ENCODE data around the gene LPCAT2. TPM values are rescaled to one million over a fixed set of nuclear protein-coding genes. Genes with fewer than 3 reads are reported as not detected.

The LPCAT2 gene
- polyA plus RNA-seq, 2 of the 4 experiments (the other 2 are of a cell fraction) = 8.0 to 16.3 TPM

- 71% methylated on average over 3 of the region's 3 CpGs for WGBS (ENCODE audit: missing lambda C conversion rate)
- H3K4me1 ChIP-seq = peaks cover 27% of the 10 kb centered on the region
- no peak overlapping the region for H3K27ac ChIP-seq
- no peaks in the 10 kb centered on the region for H3K9me3 ChIP-seq
- FAIRE-seq (no peak), ATAC-seq (no peak), DNase-seq (ENCODE audit: low read depth in 1 of 2, low spot score in 1 of 2) (no peak)
- no peak overlapping the region for H3K4me3 ChIP-seq
- no peak overlapping the region for H3K4me2 ChIP-seq
- CTCF ChIA-PET = interaction anchor here (0.5 to 16.8 kb wide), 6 partner anchors 27 to 233 kb away, joined by 3 to 554 read pairs (median 3); partner anchors contain the start of gene CAPNS2
- no peak for TF ChIP-seq FOXS1 (CRISPR knock-in tag; IDR thresholded peaks at IDR 0.05)
- TF ChIP-seq TP53 (CRISPR knock-in tag; IDR thresholded peaks at IDR 0.05) = no peak
- TF ChIP-seq TFCP2L1 (CRISPR knock-in tag; IDR thresholded peaks at IDR 0.05) = no peak
- TF ChIP-seq ZNF302 (CRISPR knock-in tag; IDR thresholded peaks at IDR 0.05) = no peak
- TF ChIP-seq, protein P1, sequence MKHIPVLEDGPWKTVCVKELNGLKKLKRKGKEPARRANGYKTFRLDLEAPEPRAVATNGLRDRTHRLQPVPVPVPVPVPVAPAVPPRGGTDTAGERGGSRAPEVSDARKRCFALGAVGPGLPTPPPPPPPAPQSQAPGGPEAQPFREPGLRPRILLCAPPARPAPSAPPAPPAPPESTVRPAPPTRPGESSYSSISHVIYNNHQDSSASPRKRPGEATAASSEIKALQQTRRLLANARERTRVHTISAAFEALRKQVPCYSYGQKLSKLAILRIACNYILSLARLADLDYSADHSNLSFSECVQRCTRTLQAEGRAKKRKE (CRISPR knock-in tag; IDR thresholded peaks at IDR 0.05; ENCODE audit: low read depth) = no peak
- TF ChIP-seq HOXA7 (CRISPR knock-in tag; IDR thresholded peaks at IDR 0.05) = no peak
- no peak for TF ChIP-seq CBX8 (IDR thresholded peaks at IDR 0.05)
- no peak for TF ChIP-seq RFX5 (IDR thresholded peaks at IDR 0.05)
- POLR2A ChIA-PET = no interaction called here
These were observed 41.0 kb upstream of the LPCAT2 start for GRCh38 chr16:55467898-55468297.

DNA sequence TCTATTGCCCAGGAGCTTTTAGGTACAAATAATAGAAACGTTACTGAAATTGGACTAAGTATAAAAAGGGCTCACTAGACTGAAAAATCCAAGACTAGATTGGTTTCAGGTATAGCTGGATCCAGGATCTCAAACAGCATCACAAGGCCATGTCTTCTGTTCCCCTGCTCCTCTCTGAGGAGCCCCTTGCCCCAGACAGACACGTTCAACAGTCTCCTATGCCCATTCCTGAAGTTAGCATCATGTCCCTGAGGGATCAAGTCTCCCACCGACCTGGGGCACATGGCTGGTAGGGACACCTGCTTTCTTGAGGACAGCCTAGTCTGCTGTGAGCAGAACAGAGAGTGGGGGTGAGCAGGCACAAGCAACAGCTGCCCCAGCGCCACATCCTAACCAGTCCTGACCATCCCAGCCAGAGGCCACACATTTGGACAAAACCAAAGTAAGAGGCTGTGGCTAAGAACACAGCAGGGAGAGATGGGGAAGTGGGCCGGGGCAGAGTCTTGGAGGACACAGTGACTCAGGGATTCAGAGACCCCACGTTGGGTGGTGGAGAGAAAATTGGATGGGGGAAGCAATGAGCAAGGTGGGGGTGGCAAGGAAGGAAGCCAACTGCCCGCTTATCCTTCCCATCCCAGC lies 40.4 kb upstream of the LPCAT2 start:
- POLR2A ChIA-PET = no interaction called here
- FAIRE-seq = no peak

DNA sequence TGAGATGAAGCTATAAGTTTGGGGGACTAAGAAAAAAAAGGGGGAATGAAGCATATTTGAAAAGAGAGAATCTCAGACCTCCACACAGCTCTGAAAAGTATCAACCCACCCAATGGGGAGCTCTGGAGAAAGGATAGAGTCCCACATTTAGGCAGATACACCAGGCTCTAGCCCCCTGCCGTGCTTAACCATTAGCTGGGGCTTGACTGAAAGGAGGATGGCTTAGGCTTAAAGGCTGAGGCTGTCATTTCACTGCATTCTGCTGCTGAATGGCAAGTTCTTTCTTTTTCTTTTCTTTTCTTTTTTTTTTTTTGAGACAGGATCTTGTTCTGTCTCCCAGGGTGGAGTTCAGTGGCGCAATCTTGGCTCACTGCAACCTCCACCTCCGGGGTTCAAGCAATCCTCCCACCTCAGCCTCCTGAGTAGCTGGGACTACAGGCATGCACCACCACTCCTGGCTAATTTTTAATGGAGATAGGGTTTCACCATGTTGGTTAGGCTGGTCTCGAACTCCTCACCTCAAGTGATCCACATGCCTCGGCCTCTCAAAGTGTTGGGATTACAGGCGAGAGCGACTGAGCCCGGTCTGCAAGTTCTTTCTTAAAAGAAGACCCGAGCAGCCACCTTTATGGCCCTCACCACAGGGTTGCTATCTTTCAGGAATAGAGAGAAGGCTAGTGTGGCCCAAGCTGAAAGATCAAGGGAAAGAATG lies 38.9 kb upstream of the LPCAT2 start:
- FAIRE-seq (no peak), ATAC-seq (no peak; a peak in 1 of 6 replicates), DNase-seq (ENCODE audit: low read depth in 1 of 2, low spot score in 1 of 2) (no peak)
- Histone ChIP-seq H3K4me2 (no peak overlapping the region; the same call in 2 of the 3 replicates), H3K27ac (peak overlapping the region in 1 of 2 experiments; percentile 81; a peak in 3 of 6 replicates), H3K9me3 (no peaks in the 10 kb centered on the region), H3K4me1 (peaks cover 28% of the 10 kb centered on the region), H3K4me3 (no peak overlapping the region)
- WGBS (ENCODE audit: missing lambda C conversion rate) = 84% methylated on average over 9 of the region's 9 CpGs
- CTCF ChIA-PET = interaction anchor here (1.0 to 16.8 kb wide), 5 partner anchors 45 to 231 kb away, joined by 3 to 554 read pairs (median 4); no protein-coding TSS in a partner anchor
- TF ChIP-seq NR3C1 (IDR thresholded peaks at IDR 0.05) (no peak), KDM5A (IDR thresholded peaks at IDR 0.05) (no peak), ZC3H11A (IDR thresholded peaks at IDR 0.05) (no peak)
- POLR2A ChIA-PET = no interaction called here

More for the DNA sequence above, 40.4 kb upstream of the LPCAT2 start:
- Histone ChIP-seq H3K4me3 (no peak overlapping the region), H3K4me1 (peaks cover 28% of the 10 kb centered on the region), H3K9me3 (no peaks in the 10 kb centered on the region), H3K27ac (no peak overlapping the region), H3K4me2 (no peak overlapping the region)
- TF ChIP-seq ZFP36 (IDR thresholded peaks at IDR 0.05; ENCODE audit: borderline replicate concordance, partially characterized antibody) (no peak), USF2 (IDR thresholded peaks at IDR 0.05) (no peak), RCOR1 (IDR thresholded peaks at IDR 0.05; ENCODE audit: low read depth, low read length) (no peak), MAFK (IDR thresholded peaks at IDR 0.05; ENCODE audit: partially characterized antibody) (no peak), CEBPB (IDR thresholded peaks at IDR 0.05) (no peak), POLR2A (IDR thresholded peaks at IDR 0.05; ENCODE audit: low read length) (no peak), FOSB (CRISPR knock-in tag; IDR thresholded peaks at IDR 0.05) (no peak), NR3C1 (IDR thresholded peaks at IDR 0.05) (no peak), EHF (CRISPR knock-in tag; IDR thresholded peaks at IDR 0.05) (no peak), FOXS1 (CRISPR knock-in tag; IDR thresholded peaks at IDR 0.05) (no peak), HES2 (IDR thresholded peaks at IDR 0.05) (no peak), NFE2L2 (conservative IDR thresholded peaks at IDR 0.05; ENCODE audit: low read length) (no peak), SREBF2 (IDR thresholded peaks at IDR 0.05) (no peak)
- no peak for ATAC-seq
- no peak for DNase-seq (ENCODE audit: low read depth in 1 of 2, low spot score in 1 of 2)
- CTCF ChIA-PET = interaction anchor here (0.5 to 16.8 kb wide), 5 partner anchors 24 to 232 kb away, joined by 3 to 554 read pairs (median 3); no protein-coding TSS in a partner anchor
- 58% methylated on average over 5 of the region's 7 CpGs for WGBS (ENCODE audit: missing lambda C conversion rate)
